ENCODE data around the gene SNX19.

DNA sequence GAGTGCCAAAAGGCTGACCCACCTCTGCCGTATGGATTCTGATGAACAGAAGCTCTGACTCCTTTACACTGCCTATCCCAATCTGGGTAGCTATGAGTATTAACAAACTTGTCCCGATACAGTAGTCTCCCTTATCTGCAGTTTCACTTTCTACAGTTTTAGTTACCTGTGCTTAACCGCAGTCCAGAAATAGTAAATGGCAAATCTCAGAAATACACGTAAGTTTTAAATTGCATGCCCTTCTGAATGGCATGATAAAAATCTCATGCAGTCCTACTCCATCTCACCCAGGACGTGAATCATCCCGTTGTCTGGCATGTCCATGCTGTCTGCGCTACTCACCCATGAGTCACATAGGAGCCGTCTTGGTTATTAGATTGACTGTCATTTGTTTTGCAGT lies 68.8 kb downstream of the SNX19 start:
- TF ChIP-seq, protein P1, sequence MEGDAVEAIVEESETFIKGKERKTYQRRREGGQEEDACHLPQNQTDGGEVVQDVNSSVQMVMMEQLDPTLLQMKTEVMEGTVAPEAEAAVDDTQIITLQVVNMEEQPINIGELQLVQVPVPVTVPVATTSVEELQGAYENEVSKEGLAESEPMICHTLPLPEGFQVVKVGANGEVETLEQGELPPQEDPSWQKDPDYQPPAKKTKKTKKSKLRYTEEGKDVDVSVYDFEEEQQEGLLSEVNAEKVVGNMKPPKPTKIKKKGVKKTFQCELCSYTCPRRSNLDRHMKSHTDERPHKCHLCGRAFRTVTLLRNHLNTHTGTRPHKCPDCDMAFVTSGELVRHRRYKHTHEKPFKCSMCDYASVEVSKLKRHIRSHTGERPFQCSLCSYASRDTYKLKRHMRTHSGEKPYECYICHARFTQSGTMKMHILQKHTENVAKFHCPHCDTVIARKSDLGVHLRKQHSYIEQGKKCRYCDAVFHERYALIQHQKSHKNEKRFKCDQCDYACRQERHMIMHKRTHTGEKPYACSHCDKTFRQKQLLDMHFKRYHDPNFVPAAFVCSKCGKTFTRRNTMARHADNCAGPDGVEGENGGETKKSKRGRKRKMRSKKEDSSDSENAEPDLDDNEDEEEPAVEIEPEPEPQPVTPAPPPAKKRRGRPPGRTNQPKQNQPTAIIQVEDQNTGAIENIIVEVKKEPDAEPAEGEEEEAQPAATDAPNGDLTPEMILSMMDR (IDR thresholded peaks at IDR 0.05; ENCODE audit: insufficient read depth, low read length, poor library complexity, severe bottlenecking): no peak
- TF ChIP-seq EZH2phosphoT487 (conservative IDR thresholded peaks at IDR 0.05; ENCODE audit: low read length): no peak
